ENCODE results near the gene FGFRL1.
A peak's percentile ranks its signal among the peaks of the same experiment; 100 is the strongest.
"Not testable (repeated sequence)": the region's sequence is repeated elsewhere in the genome, so short reads cannot be mapped to it uniquely, and the experiment has no call there.

Gene FGFRL1

GRCh38 chr4:1041936-1042330, 30.5 kb downstream of the FGFRL1 start:
- DNase-seq: no peak

DNA sequence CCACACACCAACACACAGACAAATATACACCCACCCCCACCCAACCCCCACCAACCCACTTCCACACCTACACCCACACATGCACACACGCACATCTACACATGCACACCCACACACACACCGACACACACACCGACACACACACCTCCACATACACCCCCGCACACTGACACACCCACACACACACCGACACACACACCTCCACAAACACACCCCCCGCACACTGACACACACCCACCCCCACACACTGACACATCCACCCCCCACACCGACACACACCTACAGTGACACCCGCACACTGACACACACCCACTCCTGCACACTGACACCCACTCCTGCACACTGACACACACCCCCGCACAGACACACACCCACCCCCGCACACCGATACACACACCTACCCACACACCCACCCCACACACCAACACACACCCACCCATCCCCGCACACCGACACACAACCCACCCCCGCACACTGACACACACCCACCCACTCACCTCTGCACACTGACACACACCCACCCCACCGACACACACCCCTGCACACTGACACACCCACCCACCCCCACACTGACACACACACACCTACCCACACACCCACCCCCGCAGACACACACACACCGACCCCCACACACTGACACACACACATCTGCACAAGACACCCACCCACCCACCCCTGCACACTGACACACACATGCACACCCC, 31.1 kb downstream of the FGFRL1 start:
- no peak for DNase-seq

DNA sequence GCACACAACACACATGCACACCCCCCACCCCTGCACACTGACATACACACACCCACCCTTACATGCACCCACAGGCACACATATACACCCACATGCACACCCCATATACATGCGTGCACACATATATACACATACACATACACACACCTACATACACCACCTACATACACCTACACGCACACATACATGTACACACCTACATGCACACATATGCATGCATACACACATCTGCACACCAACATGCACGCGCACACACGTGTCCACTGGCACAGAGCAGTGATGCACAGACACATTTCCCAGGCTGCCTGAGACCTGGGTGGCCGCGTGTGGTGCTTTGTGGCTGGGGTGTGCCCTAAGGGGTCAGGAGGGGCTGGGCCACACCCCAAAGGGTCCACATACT, 31.7 kb downstream of the FGFRL1 start:
- DNase-seq: no peak

- peak; percentile 99 for DNase-seq
Observed at GRCh38 chr4:1043651-1044468, 32.4 kb downstream of the FGFRL1 start.

DNA sequence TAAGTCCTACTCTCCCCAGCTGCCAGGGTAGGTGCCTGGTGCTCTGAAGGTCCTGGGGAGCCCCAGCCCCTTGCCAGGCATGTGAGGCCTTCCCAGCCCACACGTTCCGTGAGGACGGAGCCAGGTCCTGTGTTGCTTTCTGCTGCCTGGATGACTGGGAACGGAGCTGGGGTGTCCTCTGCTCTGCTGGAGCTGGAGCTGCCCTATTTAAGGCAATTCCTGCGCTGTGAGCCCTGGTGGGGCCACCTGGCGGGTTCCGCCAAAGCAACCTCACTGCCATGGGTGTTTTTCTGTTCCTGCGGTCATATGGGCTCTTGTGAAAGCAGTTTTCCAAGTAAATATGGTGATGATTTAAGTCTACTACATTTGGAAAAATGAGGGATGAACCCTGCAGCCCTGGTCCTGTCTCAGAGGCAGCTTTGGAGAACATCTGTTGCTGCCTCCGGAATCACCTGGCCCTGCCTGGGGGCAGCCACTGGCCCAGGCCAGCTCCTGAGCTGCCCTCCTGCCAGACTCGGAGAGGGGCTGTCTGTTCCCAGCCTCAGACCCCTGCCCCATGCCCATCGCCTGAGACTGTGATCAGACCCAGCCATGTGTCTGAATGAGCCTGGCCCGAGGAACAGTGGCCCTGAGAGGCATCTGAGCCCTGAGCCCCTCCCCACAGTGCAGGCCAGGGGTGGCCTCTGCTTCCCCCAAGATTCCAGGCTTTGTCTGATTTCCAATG, 33.2 kb downstream of the FGFRL1 start:
- DNase-seq: no peak

DNA sequence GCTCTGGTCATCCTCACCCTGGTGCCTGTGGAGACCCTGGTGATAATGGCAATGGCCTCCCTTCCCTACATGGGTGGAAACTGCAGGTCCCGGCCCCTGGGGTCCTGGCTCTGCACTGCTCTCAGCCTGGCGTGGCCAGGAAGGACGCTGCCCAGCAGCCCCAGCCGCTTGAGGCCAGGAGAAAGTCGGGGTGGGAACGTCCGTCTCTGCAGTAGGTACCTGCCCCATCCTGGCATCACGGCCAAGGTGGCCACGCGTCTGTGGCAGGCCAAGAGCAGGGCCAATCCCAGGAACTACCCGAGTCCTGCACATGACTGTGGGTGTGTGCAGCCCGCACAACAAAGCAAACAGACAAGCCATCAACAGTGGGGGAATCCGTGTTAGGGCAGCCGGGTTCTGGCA, 33.8 kb downstream of the FGFRL1 start:
- DNase-seq: no peak

DNA sequence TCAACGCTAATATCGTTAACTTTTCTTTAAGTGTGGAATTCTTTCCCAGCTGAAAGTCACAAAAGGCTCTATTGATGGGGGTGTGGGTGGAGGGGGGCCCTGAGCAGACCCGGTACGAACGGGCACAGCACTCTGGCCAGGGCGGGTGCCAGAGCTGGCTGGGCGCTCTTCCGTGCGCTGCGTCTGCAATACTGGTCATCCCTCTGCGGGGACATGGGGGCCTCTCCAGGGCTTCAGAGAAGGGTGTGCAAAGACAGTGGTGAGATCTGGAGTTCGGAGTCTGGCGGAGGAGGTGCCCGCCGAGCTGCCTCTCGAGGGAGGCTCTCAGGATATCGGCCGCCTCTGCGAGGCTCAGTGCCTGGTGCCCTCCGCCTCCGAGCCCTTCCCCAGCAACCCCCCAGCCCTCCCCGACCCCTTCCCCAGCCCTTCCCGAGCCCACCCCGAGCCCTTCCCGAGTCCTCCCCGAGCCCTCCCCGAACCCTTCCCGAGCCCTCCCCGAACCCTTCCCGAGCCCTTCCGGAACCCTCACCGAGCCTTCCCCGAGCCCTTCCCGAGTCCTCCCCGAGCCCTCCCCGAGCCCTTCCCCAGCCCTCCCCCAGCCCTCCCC, 34.3 kb downstream of the FGFRL1 start:
- no peak for DNase-seq

GRCh38 chr4:1046581-1047011, 35.2 kb downstream of the FGFRL1 start:
- peak; percentile 84 for DNase-seq

- DNase-seq: no peak
Observed at GRCh38 chr4:1047106-1047975, 35.9 kb downstream of the FGFRL1 start.

- DNase-seq: no peak
Observed at GRCh38 chr4:1047976-1048772, 36.7 kb downstream of the FGFRL1 start.

DNA sequence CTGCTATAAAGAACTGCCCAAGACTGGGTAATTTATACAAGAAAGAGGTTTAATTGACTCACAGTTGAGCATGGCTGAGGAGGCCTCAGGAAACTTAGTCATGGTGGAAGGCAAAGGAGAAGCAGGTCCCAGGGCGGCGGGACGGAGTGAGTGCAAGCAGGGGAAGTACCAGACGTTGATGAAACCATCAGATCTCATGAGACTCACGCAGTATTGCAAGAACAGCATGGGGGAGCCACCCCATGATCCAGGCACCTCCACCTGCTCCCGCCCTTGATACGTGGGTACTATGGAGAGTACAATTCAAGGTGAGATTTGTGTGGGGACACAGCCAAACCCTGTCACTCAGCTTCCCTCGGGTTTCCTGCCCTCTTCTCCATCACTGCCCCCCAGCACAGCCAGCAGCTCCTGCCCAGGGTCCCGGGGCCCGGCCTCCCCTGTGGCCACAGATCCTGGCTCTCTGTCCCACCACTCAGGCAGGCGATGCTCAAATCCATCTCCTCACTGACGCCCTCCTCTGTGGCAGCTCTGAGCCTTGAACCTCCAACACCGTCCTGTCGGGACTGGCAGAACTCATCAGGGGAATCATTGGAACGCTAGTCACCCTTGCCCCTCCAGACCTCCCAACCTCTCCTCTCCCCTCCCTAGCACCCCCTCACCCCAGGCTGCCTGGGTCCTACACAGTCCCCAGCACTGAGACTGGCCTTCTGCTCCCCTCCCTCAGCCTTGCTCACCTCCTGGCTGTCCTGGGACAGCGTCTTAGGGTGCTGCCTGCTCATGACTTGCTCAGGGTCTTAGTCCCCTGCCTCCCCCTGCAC, 37.6 kb downstream of the FGFRL1 start:
- no peak for DNase-seq

DNA sequence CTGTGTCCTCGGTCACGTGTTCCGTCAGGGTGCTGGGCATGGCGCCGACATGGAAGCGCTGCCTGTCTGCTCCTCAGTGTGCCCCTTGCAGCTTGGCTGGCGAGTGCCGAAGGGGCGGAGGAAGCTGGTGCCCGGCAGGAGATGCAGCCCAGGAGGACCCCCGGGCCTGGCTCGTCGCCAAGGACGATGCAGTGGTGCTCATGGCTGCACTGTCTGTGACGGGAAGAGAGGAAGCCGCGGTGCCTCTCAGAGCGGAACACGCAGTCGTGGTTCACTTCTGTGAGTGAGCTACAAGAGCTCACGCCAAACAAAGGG, 38.1 kb downstream of the FGFRL1 start:
- DNase-seq: no peak

- no peak for DNase-seq
Observed at GRCh38 chr4:1050486-1051213, 39.2 kb downstream of the FGFRL1 start.

- no peak for DNase-seq
Observed at GRCh38 chr4:1051472-1051871, 40.0 kb downstream of the FGFRL1 start.

- DNase-seq: no peak
Observed at GRCh38 chr4:1052231-1052671, 40.8 kb downstream of the FGFRL1 start.

- peak; percentile 85 for DNase-seq
Observed at GRCh38 chr4:1053080-1053661, 41.7 kb downstream of the FGFRL1 start.

- DNase-seq: not testable (repeated sequence)
Observed at GRCh38 chr4:1053891-1054290, 42.5 kb downstream of the FGFRL1 start.

DNA sequence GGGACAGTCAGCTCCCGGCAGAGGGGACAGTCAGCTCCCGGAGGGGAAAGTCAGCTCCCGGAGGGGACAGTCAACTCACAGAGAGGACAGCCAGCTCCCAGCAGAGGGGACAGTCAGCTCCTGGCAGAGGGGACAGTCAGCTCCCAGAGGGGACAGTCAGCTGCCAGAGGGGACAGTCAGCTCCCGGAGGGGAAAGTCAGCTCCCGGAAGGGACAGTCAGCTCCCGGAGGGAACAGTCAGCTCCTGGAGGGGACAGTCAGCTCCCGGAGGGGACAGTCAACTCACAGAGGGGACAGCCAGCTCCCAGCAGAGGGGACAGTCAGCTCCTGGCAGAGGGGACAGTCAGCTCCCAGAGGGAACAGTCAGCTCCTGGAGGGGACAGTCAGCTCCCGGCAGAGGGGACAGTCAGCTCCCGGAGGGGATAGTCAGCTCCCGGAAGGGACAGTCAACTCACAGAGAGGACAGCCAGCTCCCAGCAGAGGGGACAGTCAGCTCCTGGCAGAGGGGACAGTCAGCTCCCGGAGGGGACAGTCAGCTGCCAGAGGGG, 43.3 kb downstream of the FGFRL1 start:
- not testable (repeated sequence) for DNase-seq

GRCh38 chr4:1055243-1055701, 43.8 kb downstream of the FGFRL1 start:
- not testable (repeated sequence) for DNase-seq

All from fibroblast of skin of abdomen (primary cell).